ENCODE measurements around the gene CIAO2B. TPM values are rescaled to one million over a fixed set of nuclear protein-coding genes. Genes with fewer than 3 reads are reported as not detected.

CIAO2B gene
- polyA plus RNA-seq, 1 experiment: 131 TPM

DNA sequence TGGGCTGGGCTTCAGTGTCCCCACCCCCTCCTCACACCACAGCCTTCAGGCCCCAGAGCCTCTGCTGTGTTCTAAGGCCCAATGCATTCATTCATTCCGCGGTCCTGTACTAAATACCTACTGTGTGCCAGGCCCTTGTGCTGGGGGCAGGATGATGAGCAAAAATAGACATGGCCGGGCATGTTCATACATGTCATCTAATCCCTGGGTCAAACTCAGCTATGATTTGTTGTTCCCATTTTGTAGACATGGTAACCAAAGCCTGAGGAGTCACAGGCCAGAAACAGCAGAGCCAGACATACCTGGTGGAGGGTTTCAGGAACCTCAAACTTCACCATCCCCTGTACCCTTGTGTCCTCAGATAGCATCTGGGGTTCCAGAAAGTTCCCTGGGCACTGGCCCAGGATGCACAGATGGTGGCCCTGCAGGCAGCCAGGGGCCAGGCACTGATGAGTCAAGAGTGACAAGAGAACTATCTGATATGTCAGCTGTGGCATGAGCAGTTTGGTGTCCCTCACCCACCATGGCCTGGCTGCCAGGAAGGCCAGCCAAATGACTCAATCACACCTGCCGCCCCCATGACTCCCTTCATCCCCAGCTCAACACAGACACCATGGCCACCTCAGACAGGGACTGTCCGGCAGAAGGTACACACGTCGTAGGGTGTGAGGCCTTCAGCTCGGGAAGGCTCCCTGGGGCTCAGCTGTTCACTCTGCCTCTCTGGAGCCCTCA lies 6.1 kb downstream of the CIAO2B start:
- Histone ChIP-seq H3K27me3 (ENCODE audit: control insufficient read depth, insufficient read depth, low read length) (peaks cover 10% of the 10 kb centered on the region), H3K27ac (ENCODE audit: low read depth, low read length) (no peak overlapping the region), H3K9me3 (ENCODE audit: control insufficient read depth, insufficient read depth, low read length) (peaks cover 2% of the 10 kb centered on the region; the same call in 1 of the 2 replicates), H3K4me3 (ENCODE audit: low read depth, low read length) (no peak overlapping the region)
- CTCF ChIA-PET: interaction anchor here (1.0 to 4.2 kb wide), 8 partner anchors 9 to 55 kb away, joined by 3 to 77 read pairs (median 8); partner anchors contain the start of gene CDH16
- POLR2A ChIA-PET: interaction anchor here (0.5 kb wide), 1 partner anchor 23 kb away, joined by 3 read pairs; no protein-coding TSS in a partner anchor
- TF ChIP-seq, protein P1, sequence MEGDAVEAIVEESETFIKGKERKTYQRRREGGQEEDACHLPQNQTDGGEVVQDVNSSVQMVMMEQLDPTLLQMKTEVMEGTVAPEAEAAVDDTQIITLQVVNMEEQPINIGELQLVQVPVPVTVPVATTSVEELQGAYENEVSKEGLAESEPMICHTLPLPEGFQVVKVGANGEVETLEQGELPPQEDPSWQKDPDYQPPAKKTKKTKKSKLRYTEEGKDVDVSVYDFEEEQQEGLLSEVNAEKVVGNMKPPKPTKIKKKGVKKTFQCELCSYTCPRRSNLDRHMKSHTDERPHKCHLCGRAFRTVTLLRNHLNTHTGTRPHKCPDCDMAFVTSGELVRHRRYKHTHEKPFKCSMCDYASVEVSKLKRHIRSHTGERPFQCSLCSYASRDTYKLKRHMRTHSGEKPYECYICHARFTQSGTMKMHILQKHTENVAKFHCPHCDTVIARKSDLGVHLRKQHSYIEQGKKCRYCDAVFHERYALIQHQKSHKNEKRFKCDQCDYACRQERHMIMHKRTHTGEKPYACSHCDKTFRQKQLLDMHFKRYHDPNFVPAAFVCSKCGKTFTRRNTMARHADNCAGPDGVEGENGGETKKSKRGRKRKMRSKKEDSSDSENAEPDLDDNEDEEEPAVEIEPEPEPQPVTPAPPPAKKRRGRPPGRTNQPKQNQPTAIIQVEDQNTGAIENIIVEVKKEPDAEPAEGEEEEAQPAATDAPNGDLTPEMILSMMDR (IDR thresholded peaks at IDR 0.05; ENCODE audit: low read depth, low read length): no peak
- DNase-seq (ENCODE audit: low read depth, low spot score): no peak

DNA sequence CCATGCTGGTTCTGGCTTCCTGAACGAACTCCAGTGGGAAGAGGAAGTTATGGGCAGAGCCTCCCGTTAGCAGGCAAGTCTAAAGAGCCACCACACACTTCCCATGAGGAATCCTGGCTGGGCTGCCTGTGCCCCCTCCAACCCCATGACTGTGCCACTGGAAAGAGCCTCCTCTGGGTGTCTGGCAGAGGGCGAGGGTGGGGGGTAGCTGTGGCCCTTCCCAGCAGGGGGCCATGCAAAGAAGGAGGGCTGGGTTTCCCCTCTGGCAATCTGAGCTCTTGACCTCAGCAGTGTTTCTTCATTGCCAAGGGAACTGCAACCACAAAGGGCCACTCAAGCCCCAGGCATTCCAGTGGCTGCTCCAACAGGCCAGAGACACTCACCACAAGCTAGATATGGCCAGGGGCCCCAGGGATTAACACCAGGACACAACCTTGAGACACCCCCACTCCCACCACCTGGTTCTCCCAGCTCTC lies 7.2 kb downstream of the CIAO2B start:
- peaks cover 2% of the 10 kb centered on the region; the same call in 1 of the 2 replicates for H3K9me3 ChIP-seq (ENCODE audit: control insufficient read depth, insufficient read depth, low read length)
- ChIA-PET CTCF (interaction anchor here (0.6 to 4.2 kb wide), 5 partner anchors 8 to 227 kb away, joined by 3 to 77 read pairs (median 4); partner anchors contain the start of gene CDH16), POLR2A (interaction anchor here (0.6 to 1.5 kb wide), 2 partner anchors 19 to 32 kb away, joined by 3 read pairs; no protein-coding TSS in a partner anchor)
- H3K27ac ChIP-seq (ENCODE audit: low read depth, low read length): peak overlapping the region; percentile 21
- DNase-seq (ENCODE audit: low read depth, low spot score): no peak
- H3K27me3 ChIP-seq (ENCODE audit: control insufficient read depth, insufficient read depth, low read length): peaks cover 10% of the 10 kb centered on the region
- TF ChIP-seq, protein P1 (IDR thresholded peaks at IDR 0.05; ENCODE audit: low read depth, low read length): no peak
- no peak overlapping the region for H3K4me3 ChIP-seq (ENCODE audit: low read depth, low read length)

DNA sequence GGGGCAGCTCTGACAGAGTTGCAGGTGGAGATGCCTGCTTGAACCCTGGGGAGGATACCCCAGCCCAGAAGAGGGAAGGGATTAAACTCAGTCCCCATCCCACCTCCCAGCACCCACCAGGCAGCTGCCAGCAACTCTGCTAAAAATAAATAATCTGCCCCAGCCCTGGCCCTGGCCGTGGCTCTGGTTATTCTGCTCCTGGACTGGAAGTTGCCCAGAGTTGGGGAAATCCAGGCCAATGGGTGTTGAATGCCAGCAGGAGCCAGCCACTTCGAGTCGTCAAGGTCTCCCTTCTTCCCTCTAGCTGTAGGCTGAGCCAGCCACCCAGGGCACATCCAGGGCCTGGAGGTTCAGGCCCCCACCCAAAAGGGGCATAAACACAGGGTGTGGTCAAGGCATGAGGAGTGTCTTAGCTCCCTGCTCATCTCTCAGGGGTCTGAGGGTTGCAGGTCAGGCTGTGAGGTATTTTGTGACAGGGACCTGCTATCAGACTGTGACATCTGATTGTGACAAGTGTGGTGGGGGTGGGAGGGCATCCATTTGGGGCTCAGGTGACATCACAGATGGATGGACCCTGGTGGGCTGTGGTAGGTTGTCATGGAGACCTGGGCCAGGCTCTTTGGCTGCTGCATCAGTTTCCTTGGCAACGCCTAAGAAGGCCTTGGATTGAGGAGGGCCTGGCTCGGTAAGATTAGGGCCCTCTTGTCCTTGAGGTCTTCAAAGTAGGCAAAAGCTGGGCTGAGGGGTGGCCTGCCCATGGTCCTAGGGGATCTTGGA lies 7.8 kb downstream of the CIAO2B start:
- peaks cover 2% of the 10 kb centered on the region; the same call in 1 of the 2 replicates for H3K9me3 ChIP-seq (ENCODE audit: control insufficient read depth, insufficient read depth, low read length)
- peaks cover 14% of the 10 kb centered on the region for H3K27me3 ChIP-seq (ENCODE audit: control insufficient read depth, insufficient read depth, low read length)
- TF ChIP-seq, protein P1 (IDR thresholded peaks at IDR 0.05; ENCODE audit: low read depth, low read length): no peak
- peak overlapping the region; percentile 21 for H3K27ac ChIP-seq (ENCODE audit: low read depth, low read length)
- no peak overlapping the region for H3K4me3 ChIP-seq (ENCODE audit: low read depth, low read length)
- ChIA-PET POLR2A (interaction anchor here (0.6 to 1.5 kb wide), 2 partner anchors 19 to 31 kb away, joined by 3 read pairs; no protein-coding TSS in a partner anchor), CTCF (interaction anchor here (0.6 to 4.2 kb wide), 9 partner anchors 8 to 228 kb away, joined by 3 to 77 read pairs (median 3); partner anchors contain the start of genes CDH16 and NAE1)
- DNase-seq (ENCODE audit: low read depth, low spot score): no peak

DNA sequence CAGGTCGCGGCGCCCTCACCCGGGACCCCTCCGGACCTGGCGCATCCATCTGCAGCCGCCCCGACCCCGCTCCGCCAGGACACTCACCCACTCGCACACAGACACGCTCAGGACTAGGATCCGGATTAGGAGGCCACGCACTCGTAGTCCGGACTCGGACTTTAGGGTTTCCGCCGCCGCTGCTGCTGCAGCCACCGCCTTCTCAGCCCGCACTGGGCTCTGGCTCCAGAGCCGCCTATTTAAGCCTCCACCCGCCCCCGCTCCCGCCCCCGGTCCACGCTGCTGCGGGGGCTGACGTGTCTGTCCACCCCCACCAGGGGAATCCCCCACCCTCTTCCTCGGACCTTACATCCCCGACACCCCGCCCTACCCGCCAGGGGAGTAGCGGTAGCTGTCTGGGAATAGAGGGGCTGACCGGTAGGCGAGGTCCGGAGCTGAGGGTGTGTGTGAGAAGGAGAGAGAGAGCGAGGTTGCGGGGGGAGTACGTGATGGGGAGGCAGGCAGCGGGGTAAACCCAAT lies 8.8 kb downstream of the CIAO2B start, which contains the start of gene RRAD:
Gene RRAD, minus strand, starts transcription at position 214 of the 519 bp plus-strand sequence. CDS start 356 bp downstream, outside the sequence.
- H3K27me3 ChIP-seq (ENCODE audit: control insufficient read depth, insufficient read depth, low read length): peaks cover 19% of the 10 kb centered on the region
- peaks cover 2% of the 10 kb centered on the region; the same call in 1 of the 2 replicates for H3K9me3 ChIP-seq (ENCODE audit: control insufficient read depth, insufficient read depth, low read length)
- TF ChIP-seq, protein P1 (IDR thresholded peaks at IDR 0.05; ENCODE audit: low read depth, low read length): no peak
- ChIA-PET CTCF (interaction anchor here (0.7 to 4.2 kb wide), 6 partner anchors 14 to 57 kb away, joined by 3 to 77 read pairs (median 4); no protein-coding TSS in a partner anchor), POLR2A (no interaction called here)
- DNase-seq (ENCODE audit: low read depth, low spot score): no peak
- H3K27ac ChIP-seq (ENCODE audit: low read depth, low read length): no peak within 1 kb of the TSS
- peak within 1 kb of the TSS; percentile 55 for H3K4me3 ChIP-seq (ENCODE audit: low read depth, low read length)
